ENCODE measurements around the gene SERP1.
A peak's percentile ranks its signal among the peaks of the same experiment; 100 is the strongest.
"Not testable (repeated sequence)": the region's sequence is repeated elsewhere in the genome, so short reads cannot be mapped to it uniquely, and the experiment has no call there.

The SERP1 gene

DNA sequence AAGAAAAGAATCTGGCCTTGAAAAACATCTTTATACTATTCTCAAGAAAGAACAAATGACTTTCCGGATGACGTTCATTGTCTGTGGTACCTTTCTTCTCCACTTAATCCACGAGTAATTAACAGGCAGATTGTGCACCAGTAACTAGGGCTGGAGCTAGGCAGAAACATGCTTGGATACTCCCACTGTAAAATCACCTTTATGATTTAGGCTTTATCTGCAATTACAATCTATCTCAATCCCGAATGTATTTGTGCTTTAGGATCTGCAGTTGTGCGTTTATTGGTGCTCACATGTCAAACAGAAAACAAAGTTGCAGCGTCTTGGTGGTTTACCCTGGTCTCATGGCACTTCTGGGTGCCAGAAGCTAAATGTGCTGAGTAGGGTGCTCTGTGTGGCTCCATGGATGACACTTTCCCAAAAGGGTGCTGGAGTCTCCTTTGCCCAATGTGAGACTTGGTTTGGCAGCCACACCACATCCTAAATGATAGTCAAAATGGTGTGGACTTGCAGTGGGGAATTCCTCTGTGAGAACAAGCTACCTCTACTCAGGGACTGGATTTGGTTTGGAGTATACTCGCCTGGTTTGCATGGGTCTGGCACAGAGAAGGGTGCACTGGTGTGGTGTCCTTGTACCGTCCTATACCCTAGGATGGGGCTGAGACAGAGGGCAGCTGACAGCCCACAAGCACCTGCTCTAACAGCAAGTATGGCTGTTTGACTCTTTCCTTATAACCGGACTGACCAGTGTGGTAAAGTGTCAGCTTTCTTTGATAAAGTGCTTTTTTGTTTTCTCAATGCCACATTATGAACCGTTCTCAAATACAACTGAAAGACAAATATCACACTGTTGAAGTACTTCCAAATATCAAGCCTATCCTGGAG lies 7.7 kb downstream of the SERP1 start:
- DNase-seq (ENCODE audit: low read depth in 2 of 2): no peak

DNA sequence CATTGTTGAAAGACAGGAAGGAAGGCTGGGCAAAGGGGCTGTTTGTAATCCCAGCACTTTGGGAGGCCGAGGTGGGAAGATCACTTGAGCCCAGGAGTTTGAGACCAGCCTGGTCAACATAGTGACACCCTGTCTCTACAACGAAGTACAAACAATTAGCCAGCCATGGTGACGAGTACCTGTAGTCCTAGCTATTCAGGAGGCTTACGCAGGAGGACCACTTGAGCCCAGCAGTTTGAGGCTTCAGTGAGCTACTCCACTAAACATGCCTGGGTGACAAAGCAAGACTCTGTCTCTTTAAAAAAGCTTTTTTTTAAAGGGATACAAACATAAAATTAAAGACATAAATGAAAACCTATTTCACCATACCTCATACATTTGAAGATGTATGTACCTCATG lies 11.1 kb downstream of the SERP1 start:
- no peak for DNase-seq (ENCODE audit: low read depth in 2 of 2)

DNA sequence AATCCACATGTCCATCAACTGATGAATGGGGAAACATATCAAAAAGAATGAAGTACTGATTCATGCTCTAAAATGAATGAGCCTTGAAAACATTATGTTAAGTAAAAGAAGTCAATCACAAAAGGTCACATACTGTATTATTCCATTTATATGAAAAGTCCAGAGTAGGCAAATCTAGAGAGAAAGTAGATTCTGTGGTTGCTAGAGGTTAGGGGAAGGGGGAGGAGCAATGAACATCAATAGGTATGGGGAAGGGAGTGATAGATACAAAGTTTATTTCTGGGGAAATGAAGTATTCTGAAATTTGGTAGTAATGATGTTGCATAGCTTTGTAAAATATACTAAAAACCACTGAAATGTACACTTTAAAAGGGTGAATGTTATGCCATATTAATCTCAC lies 14.5 kb downstream of the SERP1 start:
- DNase-seq (ENCODE audit: low read depth in 2 of 2): no peak

DNA sequence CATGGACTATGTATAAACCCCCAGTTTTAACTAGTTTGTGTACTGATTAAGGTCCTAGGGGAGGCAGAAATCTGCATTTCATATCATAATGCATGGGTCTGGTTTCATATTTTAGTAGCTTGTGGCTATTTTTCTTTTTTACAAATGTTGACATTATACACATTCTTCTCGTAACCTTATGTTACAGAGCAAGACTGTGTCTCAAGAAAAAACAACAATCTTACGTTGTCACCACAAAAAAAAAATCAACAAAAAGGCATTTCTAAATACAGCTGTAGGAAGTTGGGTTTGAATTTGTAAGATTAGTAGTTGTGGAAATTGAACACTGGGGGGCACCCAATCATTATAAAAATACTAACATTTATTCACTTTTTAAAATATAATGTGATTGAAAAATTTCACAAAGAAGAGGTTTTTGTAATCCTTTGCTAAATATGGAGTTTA lies 17.9 kb downstream of the SERP1 start:
- DNase-seq (ENCODE audit: low read depth in 2 of 2): no peak

DNA sequence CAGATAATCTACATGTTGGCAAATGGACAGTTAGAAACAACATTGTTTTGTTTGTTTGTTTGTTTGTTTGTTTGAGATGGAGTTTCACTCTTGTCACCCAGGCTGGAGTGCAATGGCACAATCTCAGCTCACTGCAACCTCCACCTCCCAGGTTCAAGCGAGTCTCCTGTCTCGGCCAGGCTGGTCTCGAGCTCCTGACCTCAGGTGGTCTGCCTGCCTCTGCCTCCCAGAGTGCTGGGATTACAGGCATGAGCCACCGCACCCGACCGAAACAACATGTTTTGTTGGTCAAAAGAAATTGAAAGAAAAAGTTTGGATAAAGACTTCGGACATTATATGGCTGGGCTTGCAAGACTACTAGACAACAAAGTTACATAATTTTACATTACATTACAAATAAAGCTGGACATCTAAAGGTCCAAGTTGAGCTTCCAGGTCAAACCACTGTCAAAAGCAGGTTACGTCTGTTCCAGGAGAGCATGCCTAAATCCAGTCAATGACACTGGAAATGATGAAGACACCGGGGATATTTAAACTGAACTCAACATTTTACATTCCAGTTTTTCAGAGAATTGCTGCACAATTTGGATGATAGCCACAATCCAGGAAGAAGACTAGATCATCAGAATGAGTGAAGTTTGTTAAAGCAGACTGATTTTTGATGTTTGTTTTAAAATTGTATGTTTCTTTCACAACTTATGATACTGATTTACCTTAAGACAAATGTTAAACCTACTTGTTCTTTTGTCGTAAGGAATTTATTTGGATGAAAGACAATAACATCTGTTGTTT lies 18.6 kb downstream of the SERP1 start:
- no peak for DNase-seq (ENCODE audit: low read depth in 2 of 2)

DNA sequence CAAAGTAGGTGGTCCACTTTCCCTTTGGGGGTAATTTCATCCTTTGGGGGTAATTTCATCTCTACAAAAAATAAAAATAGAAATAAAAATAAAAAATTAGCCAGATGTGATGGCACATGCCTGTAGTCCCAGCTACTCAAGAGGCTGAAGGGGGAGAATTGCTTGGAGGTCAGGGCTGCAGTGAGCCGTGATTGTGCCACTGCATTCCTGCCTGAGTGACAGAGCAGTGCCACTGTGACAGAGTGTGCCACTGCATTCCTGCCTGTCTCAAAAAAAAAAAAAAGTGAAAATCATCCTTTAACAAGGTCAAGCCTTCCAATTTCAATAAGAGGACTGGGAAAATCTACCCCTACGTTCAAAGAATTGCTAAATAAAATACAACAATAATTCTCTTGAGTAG lies 22.8 kb downstream of the SERP1 start:
- DNase-seq (ENCODE audit: low read depth in 2 of 2): no peak

DNA sequence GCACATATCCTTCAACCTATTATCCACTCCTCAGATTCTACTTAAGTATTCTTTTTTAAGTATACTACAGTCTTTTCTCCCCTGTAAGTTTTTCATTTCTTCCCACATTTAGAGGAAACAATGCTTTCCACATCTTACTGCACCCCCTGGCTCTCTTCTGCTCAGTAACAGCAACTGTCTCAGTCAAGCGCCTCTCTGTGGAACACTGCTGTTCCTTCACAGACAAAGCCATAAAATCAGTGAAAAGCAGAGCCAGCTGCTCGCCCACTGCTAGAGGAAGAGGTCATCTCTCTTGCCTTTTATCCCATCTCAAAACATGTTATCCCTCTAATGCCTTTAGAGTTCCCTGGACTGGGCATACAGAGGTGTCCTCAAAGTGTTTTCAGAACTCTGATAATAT lies 24.8 kb downstream of the SERP1 start:
- no peak for DNase-seq (ENCODE audit: low read depth in 2 of 2)

DNA sequence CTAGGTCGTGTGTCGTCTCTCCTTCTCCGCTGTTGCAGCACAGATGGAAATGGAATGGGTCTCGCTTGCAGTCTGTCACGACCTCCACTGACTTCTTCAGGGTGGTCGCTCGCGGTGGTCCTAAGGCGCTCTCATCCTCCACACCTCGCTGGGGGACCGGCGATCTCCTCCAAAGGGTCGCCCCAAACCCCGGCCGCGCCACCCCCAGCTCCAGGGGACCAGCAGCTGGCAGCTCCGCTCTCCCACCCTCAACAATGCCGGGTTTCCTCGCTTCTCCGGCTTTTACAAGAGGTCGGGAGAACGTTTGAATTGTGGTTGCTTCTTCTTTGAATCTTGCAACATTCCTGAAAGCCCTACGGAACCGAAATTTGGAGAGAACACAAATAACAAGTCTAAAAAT lies 25.9 kb downstream of the SERP1 start:
- no peak for DNase-seq (ENCODE audit: low read depth in 2 of 2)

DNA sequence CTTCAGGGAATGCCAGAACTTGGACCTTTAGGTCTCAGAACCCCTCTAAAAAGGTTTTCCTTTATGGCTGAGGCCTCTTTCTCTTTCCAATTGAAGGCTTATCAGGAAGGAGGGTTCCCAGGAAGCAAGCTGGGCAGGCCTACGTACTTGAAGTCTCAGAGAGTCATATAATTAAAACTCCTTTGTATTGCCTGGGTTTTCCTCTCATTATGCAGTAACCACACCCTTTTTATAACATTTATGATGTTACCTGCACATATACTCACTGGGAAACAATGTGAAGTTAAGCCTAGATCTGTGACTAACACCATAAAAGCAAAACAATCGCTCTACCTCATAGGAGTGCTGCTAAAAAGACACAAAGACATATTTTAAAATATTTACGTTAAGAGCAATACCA lies 27.3 kb downstream of the SERP1 start:
- DNase-seq (ENCODE audit: low read depth in 2 of 2): no peak

DNA sequence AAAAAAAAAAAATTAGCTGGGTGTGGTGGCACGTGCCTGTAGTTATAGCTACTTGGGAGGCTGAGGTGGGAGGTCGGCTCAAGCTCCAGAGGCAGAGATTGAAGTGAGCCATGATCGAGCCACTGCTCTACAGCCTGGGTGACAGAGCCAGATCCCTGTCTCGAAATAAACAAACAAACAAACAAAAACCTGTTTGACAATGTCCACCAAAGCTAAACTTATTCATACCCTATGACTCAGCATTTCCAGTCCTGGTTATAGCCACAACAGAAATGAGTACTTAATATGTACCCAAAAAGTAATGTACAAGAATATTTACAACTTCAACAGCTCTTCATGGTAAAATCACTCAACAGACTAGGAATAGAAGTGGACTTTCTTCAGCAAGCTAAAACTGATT lies 31.1 kb downstream of the SERP1 start:
- no peak for DNase-seq (ENCODE audit: low read depth in 2 of 2)

DNA sequence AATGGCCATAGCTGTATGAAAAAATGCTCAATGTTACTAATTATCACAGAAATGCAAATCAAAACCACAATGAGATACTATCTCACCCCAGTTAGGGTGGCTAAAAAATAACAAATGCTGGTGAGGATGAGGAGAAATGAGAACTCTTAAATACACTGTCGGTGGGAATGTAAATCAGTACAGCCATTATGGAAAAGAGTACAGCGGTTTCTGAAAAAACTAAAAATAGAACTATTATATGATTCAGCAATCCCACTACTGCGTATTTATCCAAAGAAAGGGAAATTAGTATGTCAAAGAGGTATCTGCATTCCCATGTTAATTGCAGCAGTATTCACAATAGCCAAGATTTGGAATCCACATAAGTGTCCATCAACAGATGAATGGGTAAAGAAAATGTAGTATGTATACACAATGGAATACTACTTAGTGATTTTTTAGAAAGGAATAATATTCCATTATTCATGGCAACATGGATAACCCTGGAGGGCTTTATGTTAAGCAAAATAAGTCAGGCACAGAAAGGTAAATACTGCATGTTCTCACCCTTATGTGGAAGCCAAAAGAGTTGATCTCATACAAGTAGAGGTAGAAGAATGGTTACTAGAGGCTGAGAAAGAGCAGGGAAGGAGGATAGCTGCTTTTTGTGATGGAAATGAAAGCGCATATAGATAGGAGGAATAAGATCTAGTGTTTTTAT lies 35.0 kb downstream of the SERP1 start:
- DNase-seq (ENCODE audit: low read depth in 2 of 2): no peak

DNA sequence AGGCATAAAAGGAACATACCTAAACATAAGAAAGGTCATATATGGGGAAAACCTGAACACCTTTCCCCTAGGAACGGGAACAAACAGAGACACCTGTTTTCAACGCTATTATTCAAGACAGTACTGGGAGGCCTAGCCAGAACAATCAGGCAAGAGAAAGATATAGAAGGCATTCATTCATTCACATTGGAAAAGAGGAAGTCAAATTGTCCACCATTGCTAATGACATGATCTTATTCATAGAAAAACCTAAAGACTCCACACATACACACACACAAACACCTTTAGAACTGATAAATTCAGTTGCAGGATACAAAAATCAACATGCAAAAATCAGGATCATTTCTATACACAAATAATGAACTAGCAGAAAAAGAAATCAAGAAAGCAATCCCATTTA lies 36.5 kb downstream of the SERP1 start:
- DNase-seq (ENCODE audit: low read depth in 2 of 2): no peak

DNA sequence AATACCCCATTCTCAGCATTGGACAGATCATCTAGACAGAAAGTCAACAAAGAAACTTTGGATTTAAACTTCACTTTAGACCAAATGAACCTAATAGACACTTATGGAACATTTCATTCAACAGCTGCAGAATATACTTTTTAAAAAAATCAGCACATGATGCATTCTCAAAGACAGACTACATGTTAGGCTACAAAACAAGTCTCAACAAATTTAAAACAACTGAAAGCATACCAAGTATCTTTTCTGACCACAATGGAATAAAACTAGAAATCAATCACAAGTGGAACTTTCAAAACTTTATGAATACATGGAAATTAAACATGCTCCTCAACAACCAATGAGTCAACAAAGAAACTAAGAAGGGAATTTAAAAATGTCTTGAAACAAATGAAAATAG lies 37.9 kb downstream of the SERP1 start:
- no peak for DNase-seq (ENCODE audit: low read depth in 2 of 2)

DNA sequence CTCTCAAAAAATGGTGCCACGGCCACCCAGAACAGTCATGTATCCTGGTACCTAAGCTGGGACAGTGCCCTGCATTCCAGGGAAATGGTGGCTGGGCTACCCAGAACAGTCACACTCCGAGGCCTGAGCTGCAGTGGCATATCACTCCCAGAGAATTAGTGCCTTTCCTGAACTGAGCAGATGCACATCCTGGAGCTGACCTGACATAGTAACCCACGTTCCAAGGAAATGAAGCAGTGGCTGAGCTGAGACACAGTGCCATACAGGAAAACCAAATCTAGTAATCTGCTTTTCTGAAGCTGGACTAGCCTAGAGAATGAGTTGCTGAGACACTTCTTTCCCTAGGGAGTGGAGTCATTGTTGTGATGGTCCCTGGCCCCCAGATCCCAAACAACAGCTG lies 41.8 kb downstream of the SERP1 start:
- no peak for DNase-seq (ENCODE audit: low read depth in 2 of 2)

DNA sequence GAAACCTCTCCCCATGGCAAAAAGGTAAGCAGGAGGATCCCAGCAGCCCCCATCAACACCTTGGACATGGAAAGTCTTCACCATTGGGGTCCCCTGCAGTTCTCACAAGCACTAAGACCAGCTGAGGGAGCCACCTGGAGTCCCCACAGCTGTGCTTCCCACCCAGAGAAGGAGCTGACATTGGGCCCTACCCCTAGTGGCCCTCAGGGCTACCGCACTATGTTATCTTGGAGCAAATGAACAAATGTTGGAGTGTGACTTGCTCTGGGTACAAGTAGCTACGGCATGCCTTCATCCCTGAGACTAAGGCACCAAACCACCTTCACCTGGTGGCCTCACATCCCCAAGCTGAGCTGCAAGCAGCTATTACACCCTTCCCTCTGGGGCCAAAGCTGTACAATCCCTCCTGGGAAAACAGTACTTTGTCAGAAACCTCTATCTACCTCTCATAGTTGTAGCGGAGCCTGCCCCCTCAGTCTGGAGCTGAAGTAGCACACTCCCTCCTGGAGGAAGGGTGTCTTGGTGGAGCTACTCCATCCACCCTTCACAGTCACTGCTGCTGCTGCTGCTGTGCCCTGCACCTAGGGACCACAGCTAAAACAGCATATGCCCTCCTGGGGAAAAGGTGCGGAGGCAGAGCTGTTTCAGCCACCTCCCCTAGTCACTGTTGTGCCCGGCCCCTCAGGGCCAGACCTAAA lies 42.7 kb downstream of the SERP1 start:
- no peak for DNase-seq (ENCODE audit: low read depth in 2 of 2)

DNA sequence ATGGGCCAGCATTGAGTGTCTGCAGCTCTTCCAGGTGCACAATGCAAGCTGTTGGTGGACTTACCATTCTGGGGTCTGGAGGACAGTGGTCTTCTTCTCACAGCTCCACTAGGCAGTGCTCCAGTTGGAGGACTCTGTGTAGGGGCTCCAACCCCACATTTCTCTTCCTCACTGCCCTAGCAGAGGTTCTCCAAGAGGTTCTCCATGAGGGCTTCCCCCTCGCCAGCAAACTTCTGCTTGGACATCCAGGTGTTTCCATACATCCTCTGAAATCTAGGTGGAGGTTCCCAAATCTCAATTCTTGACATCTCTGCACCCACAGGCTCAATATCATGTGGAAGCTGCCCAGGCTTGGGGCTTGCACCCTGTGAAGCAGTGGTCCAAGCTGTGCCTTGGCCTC lies 45.3 kb downstream of the SERP1 start:
- DNase-seq (ENCODE audit: low read depth in 2 of 2): not testable (repeated sequence)

DNA sequence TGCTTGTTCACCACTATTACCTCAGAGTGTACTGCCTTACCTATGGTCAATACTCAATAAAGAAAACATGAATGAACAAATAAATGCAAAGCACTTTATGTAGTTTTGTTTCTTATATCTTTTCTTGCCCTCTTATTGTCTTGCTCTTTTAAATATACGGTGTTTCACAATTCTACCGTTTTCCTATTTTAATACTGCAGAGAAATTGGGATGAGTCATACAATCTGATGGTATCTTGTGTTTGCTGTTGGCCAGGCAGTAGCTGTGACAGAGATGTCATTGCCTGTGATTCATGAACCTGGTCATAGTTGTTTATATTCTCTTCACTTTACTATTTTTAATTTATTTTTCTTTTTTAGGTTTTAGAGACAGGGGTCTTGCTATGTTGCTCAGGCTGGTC lies 48.3 kb downstream of the SERP1 start:
- DNase-seq (ENCODE audit: low read depth in 2 of 2): no peak

DNA sequence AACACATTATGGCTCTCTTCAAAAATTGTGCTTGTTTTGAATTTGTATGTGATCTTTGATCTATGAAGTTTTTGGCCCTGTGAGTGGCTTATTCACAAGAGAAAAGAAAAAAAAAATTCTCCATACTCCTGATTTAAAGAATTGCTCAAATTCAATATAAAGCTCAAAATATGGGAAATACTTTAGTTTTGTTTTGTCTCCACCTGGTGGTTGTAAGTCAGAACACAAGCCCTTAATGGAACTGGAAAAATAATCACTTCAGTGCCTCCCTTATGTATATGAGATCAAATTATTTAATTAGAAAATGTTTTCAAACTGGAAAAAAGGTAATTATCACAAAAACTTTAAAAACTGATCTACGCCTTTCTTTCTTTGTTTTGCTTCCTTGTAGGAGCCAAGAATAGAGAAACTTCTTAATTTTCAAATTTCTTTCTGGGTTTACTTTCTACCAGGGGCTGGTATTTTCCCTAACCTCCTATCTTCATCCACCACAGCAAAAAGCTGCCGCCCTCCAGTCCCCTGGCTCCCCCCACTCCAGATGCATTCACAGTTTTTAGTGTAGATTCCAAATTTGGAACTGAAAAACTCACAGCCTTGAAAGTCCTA lies 50.6 kb downstream of the SERP1 start:
- DNase-seq (ENCODE audit: low read depth in 2 of 2): peak in 1 of 2 donors; percentile 7

DNA sequence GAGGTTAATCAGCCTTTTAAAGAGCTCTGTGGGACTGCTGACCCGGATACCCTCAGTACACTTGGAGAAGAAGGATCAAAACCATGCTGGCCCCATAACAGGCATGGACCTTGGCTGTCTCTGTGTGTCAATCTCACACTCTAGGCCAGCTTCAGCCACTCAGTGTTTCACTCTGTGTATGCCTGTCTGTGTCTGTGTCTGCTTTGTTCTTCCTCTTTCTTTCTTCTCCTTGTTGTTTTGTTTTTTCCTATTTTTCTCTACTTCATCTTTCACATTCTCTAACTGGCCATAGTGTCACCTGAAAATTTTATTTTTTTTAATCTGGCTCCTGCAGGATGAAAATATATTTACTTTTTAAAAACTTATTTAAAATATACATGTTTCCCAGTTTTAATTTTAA lies 51.1 kb downstream of the SERP1 start:
- DNase-seq (ENCODE audit: low read depth in 2 of 2): no peak

DNA sequence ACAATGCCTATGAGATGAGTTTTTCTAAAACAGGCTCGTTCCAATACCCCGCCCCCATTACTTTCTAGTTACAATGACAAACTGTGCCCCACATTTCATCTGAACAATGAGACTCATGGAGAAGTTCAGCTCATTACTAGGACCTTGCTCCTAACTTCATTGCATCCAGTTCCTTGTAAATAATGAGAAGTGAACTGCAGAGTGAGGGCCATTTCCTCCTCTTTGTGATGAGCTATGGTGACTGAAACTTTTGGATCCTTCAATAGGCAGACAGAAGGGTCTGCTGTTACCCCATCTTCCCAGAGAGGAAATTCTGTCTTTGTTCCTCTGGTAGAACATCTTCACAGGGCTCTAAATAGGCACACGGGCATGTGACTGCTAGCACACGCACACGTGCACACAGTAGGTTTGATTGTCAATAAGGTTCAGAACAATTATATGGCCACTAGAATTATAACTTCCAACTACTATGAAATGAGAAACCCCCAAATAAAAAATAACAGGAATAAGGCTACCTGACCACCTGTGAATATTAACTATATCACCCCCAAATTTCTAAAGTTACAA lies 51.8 kb downstream of the SERP1 start:
- no peak for DNase-seq (ENCODE audit: low read depth in 2 of 2)

All from activated CD4-positive, alpha-beta T cell treated with anti-CD3 and anti-CD28 coated beads for 24 hours (primary cell).